HG03064 (cell line): Measurements from ENCODE around the gene RGL4.

ENCODE experiments used
- ATAC-seq: cut with Tn5 transposase; IDR thresholded peaks from one replicate; pipeline ENCODE4 v1.9.1; 2021; ENCODE audit warnings: low read depth; ENCODE audit not compliant: unreplicated experiment

The RGL4 gene

GRCh38 chr22:23697031-23697970 is 6.5 kb downstream of the RGL4 start:
- no peak for ATAC-seq

- no peak for ATAC-seq
Measured at GRCh38 chr22:23698094-23698493, 7.3 kb downstream of the RGL4 start.

DNA sequence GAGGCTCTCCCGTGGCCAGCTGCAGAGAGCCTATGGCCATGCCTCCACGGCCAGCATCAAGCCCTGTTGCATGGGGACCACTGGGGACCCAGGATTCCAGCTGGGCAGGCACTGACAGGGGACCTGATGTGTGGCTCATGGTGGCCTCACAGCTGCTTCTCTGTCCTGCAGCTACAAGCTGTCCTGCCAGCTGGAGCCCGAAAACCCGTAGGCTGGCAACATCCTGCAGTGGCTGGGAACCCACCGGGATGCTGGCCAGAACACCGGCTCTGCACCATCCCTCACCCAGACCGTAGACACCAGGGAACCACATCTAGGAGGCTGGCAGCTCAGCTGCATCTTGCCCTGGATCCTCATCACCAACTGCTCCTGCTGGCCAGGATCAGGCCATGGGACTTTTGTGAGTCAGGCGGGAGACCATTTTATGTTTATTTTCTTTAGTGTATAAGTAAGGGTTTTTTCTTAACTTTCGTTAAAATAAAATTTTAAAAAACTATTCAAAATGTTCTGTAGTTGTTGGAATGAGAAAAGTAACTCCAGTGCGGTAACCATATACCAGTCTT is 7.9 kb downstream of the RGL4 start:
- no peak for ATAC-seq

- no peak for ATAC-seq
Measured at GRCh38 chr22:23700706-23701105, 9.9 kb downstream of the RGL4 start.

DNA sequence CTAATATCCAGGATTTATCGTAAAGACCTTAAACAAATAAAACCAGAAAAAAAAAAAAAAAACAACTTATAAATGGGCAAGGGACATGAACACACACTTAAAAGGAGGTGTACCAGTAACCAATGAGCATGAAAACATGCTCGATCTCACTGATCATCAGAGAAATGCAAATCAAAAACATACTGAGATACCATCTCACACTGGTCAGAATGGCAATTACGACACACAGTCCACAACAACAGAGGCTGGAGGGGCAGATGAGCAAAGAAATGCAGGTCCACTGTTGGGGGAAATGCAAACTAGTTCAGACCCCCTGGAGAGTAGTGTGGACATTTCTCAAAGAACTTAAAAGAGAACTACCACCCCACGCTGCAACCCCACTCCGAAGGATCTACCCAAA is 13.2 kb downstream of the RGL4 start:
- no peak for ATAC-seq

- no peak for ATAC-seq
Measured at GRCh38 chr22:23704829-23705228, 14.0 kb downstream of the RGL4 start.

- ATAC-seq = no peak
Measured at GRCh38 chr22:23705358-23705757, 14.5 kb downstream of the RGL4 start.

DNA sequence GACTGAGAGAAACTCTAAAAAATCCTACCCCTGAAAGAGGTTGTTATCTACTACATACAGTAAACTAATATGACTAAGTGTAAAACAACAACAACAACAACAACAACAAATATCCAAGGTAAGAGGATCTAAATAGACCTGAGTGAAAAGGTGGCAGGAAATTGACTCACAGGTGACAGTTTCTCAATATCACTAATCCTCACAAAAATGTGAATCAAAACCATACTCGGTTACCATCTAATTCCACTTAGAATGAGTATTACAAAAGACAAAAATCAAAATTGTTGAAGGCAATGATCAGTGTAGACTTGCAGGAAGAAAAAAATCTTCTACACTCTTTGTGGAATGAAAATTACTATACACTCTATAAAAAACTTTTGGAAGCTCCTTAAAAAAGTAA is 17.5 kb downstream of the RGL4 start:
- no peak for ATAC-seq

DNA sequence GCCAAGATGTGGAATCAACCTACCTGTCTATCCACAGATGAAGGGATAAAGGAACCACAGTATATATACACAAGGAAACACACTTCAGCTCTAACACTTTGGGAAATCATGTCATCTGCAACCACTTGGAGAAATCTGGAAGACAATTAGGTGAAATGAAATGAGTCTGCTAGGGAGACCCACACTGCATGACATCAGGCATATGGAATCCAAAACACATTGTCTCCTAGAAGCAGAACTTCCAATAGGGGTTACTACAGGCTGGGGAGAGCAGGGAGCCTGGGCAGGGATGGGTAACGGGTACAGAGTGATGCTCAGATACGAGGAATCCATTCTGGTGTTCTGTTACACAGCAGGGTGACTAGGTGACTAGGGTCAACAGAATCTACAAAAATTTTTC is 18.3 kb downstream of the RGL4 start:
- no peak for ATAC-seq

DNA sequence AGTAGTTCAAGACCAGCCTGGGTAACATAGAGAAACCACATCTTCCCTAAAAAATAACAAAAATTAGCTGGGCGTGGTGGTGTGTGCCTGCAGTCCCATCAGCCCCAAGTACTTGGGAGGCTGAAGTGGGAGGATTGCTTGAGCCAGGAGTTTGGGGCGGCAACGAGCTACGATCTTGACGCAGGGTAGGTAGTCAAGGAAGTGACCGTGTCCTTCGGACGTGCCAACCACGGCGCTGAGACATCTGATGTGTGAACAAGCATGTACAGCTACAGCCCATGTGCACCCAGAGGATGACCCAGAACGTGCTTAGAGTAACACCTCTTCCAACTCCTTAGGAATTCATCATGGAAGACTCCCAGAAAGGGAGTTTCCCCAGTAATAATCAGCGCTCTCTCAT is 21.4 kb downstream of the RGL4 start:
- no peak for ATAC-seq

- ATAC-seq = no peak
Measured at GRCh38 chr22:23713696-23714595, 23.1 kb downstream of the RGL4 start.

GRCh38 chr22:23714596-23715578 is 24.1 kb downstream of the RGL4 start:
- no peak for ATAC-seq

DNA sequence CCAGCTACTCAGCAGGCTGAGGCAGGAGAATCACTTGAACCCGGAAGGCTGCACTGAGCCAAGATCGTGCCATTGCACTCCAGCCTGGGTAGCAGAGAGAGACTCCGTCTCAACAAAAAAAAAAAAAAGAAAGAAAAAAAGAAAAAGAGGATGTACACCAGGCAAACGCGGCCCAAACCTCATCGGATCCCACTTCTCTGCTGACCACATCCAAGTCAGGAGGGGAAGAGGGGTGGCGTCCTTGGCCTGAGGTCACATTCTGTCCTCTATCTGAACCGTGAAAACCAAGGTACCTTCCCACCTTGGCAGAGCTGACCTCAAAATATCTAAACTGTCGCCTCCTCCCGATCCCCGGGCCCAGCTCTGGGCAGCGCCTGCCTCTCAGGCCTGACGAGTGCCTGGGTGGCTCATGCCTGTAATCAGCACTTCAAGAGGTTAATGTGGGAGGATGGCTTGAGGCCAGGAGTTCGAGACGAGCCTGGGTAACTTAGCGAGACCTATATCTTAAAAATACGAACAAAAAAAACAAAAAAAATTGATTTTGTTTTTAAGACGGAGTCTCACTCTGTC is 25.1 kb downstream of the RGL4 start:
- no peak for ATAC-seq

- ATAC-seq = peak; percentile 77
Measured at GRCh38 chr22:23716811-23717801, 26.3 kb downstream of the RGL4 start.

- ATAC-seq = no peak
Measured at GRCh38 chr22:23718371-23719165, 27.8 kb downstream of the RGL4 start.

- ATAC-seq = no peak
Measured at GRCh38 chr22:23720855-23721254, 30.0 kb downstream of the RGL4 start.

DNA sequence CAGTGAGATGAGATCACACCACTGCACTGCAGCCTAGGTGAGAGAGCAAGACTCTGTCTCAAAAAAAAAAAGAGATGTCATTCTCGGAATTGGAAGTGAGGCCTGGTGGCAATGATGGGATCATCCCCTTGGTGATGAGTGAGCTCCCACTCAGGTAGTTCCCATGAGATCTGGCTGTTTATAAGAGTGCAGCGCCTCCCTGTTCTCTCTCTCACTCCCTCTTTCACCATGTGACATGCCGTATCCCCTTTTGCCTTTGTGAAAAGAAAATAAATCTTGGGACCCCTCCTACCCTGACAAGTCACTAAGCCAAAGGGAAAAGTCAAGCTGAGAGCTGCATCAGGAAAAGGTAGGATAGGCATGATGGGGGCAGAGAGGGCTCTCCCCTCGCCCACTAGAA is 31.3 kb downstream of the RGL4 start:
- ATAC-seq = no peak

DNA sequence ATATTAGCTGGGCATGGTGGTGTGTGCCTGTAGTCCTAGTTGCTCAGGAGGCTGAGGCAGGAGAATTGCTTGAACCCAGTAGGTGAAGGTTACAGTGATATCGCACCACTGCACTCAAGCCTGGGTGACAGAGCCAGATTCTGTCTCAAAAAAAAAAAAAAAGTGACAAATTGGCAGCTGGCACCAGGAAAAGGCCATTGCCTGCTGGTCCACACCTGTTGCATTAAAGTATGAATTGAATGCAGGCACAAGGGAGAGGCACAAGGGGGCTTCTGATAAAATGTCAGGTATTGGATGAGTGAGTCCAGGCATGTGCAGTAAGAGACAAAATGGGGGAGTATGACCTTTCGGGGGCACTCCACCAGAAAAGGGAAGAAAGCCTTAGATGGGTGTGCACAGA is 31.9 kb downstream of the RGL4 start:
- ATAC-seq = no peak
